ENCODE results near the gene LDHAL6A. TPM values are rescaled to one million over a fixed set of nuclear protein-coding genes. Genes with fewer than 3 reads are reported as not detected.

Gene LDHAL6A
- not detected in 2 replicates for total RNA-seq (2014; rRNA removed; shearing (Covaris generic))

GRCh38 chr11:18455686-18456372 is at the start of gene LDHAL6A:
Gene LDHAL6A, plus strand, starts transcription at chr11:18455856. Its CDS starts 825 bp downstream, at chr11:18456681.
- no peak for DNase-seq (ENCODE audit: low spot score)

GRCh38 chr11:18407400-18407799 is 48.3 kb upstream of the LDHAL6A start:
- DNase-seq (ENCODE audit: low spot score), result peak; percentile 37

GRCh38 chr11:18408558-18409291 is 46.9 kb upstream of the LDHAL6A start:
- no peak for DNase-seq (ENCODE audit: low spot score)

- DNase-seq (ENCODE audit: low spot score), result no peak
Measured at GRCh38 chr11:18416459-18416858, 39.2 kb upstream of the LDHAL6A start.

GRCh38 chr11:18419040-18419439 is 36.6 kb upstream of the LDHAL6A start:
- no peak for DNase-seq (ENCODE audit: low spot score)

- no peak for DNase-seq (ENCODE audit: low spot score)
Measured at GRCh38 chr11:18420067-18420466, 35.6 kb upstream of the LDHAL6A start.

- no peak for DNase-seq (ENCODE audit: low spot score)
Measured at GRCh38 chr11:18427240-18427639, 28.4 kb upstream of the LDHAL6A start.

- DNase-seq (ENCODE audit: low spot score), result no peak
Measured at GRCh38 chr11:18429332-18429731, 26.3 kb upstream of the LDHAL6A start.

- no peak for DNase-seq (ENCODE audit: low spot score)
Measured at GRCh38 chr11:18438691-18439090, 17.0 kb upstream of the LDHAL6A start.

- DNase-seq (ENCODE audit: low spot score), result no peak
Measured at GRCh38 chr11:18449251-18449650, 6.4 kb upstream of the LDHAL6A start.

- DNase-seq (ENCODE audit: low spot score), result no peak
Measured at GRCh38 chr11:18452927-18453326, 2.7 kb upstream of the LDHAL6A start.

GRCh38 chr11:18457450-18457849 is 1.8 kb downstream of the LDHAL6A start:
- DNase-seq (ENCODE audit: low spot score), result no peak

GRCh38 chr11:18459634-18460033 is 4.0 kb downstream of the LDHAL6A start:
- no peak for DNase-seq (ENCODE audit: low spot score)

GRCh38 chr11:18461909-18462308 is 6.3 kb downstream of the LDHAL6A start:
- DNase-seq (ENCODE audit: low spot score), result no peak

GRCh38 chr11:18463439-18463838 is 7.8 kb downstream of the LDHAL6A start:
- no peak for DNase-seq (ENCODE audit: low spot score)

- no peak for DNase-seq (ENCODE audit: low spot score)
Measured at GRCh38 chr11:18466402-18466801, 10.7 kb downstream of the LDHAL6A start.

- DNase-seq (ENCODE audit: low spot score), result no peak
Measured at GRCh38 chr11:18468059-18468458, 12.4 kb downstream of the LDHAL6A start.

GRCh38 chr11:18468961-18469360 is 13.3 kb downstream of the LDHAL6A start:
- DNase-seq (ENCODE audit: low spot score), result no peak

- DNase-seq (ENCODE audit: low spot score), result no peak
Measured at GRCh38 chr11:18471995-18472394, 16.3 kb downstream of the LDHAL6A start.

GRCh38 chr11:18472587-18472986 is 16.9 kb downstream of the LDHAL6A start:
- DNase-seq (ENCODE audit: low spot score), result no peak

- DNase-seq (ENCODE audit: low spot score), result no peak
Measured at GRCh38 chr11:18479063-18479462, 23.4 kb downstream of the LDHAL6A start.

GRCh38 chr11:18485913-18486528 is 30.4 kb downstream of the LDHAL6A start:
- DNase-seq (ENCODE audit: low spot score), result no peak

GRCh38 chr11:18490319-18490718 is 34.7 kb downstream of the LDHAL6A start:
- no peak for DNase-seq (ENCODE audit: low spot score)
